GM18499 (cell line): ENCODE data around the gene CARNS1.
"Not testable (repeated sequence)": the region's sequence is repeated elsewhere in the genome, so short reads cannot be mapped to it uniquely, and the experiment has no call there.

Experiments used
- ATAC-seq: cut with Tn5 transposase; IDR thresholded peaks from one replicate; pipeline ENCODE4 v1.9.1; 2021; ENCODE audit warnings: moderate number of reproducible peaks; ENCODE audit not compliant: insufficient read depth, unreplicated experiment

CARNS1 gene

GRCh38 chr11:67463680-67464410, 48.4 kb downstream of the CARNS1 start:
- ATAC-seq: no peak

- ATAC-seq: no peak
These were observed 49.1 kb downstream of the CARNS1 start for GRCh38 chr11:67464411-67465188.

GRCh38 chr11:67465189-67465510, 49.7 kb downstream of the CARNS1 start:
- ATAC-seq: no peak

- ATAC-seq: not testable (repeated sequence)
These were observed 50.1 kb downstream of the CARNS1 start for GRCh38 chr11:67465530-67465929.

- no peak for ATAC-seq
These were observed 50.9 kb downstream of the CARNS1 start for GRCh38 chr11:67466367-67466766.

- ATAC-seq: no peak
These were observed 51.7 kb downstream of the CARNS1 start for GRCh38 chr11:67466962-67467771.

- ATAC-seq: no peak
These were observed 52.6 kb downstream of the CARNS1 start for GRCh38 chr11:67468056-67468455.

- ATAC-seq: no peak
These were observed 52.9 kb downstream of the CARNS1 start for GRCh38 chr11:67468456-67468758.

GRCh38 chr11:67468759-67469507, 53.5 kb downstream of the CARNS1 start, which contains the start of gene TMEM134:
Gene TMEM134, minus strand, starts transcription at chr11:67469251. Its CDS starts 59 bp downstream, at chr11:67469192.
- no peak for ATAC-seq

GRCh38 chr11:67469508-67469811, 54.0 kb downstream of the CARNS1 start:
- no peak for ATAC-seq

GRCh38 chr11:67470337-67471002, 55.0 kb downstream of the CARNS1 start:
- ATAC-seq: no peak

GRCh38 chr11:67472882-67473281, 57.4 kb downstream of the CARNS1 start:
- ATAC-seq: no peak
